RCC 7860 (cell line): ENCODE data around the gene NCF1.
"Not testable (repeated sequence)": the region's sequence is repeated elsewhere in the genome, so short reads cannot be mapped to it uniquely, and the experiment has no call there.

ENCODE experiments used
- DNase-seq: peaks from one replicate; pipeline ENCODE4 v3.0.0-alpha.2; 2015; ENCODE audit warnings: low spot score
- FAIRE-seq: peaks from 2 replicates; lab custom pipeline; 2012; peaks lifted over from hg19 to GRCh38; lab: Jason Lieb, UNC

The NCF1 gene

DNA sequence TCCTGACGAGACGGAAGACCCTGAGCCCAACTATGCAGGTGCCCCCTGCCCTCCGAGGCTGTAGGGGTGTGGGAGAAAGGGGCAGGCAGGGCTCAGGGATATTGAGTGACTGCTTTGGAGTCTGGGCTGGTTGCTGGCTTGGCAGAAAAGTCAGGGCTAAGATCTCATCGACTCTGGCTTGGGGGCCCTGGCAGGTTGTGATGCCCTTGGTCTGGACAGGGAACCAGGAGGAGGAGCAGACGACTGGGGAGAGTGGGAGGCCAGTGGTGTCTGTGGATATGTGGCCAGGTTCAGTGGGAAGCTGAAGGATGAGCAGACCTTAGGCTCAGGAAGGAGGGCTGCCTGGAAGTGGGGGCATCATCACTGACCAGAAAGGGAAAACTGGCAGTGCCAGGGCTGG lies 9.8 kb downstream of the NCF1 start:
- DNase-seq, FAIRE-seq: not testable (repeated sequence)

GRCh38 chr7:74788369-74789150 lies 14.7 kb downstream of the NCF1 start:
- DNase-seq (peak; percentile 87), FAIRE-seq (peak; percentile 85)

DNA sequence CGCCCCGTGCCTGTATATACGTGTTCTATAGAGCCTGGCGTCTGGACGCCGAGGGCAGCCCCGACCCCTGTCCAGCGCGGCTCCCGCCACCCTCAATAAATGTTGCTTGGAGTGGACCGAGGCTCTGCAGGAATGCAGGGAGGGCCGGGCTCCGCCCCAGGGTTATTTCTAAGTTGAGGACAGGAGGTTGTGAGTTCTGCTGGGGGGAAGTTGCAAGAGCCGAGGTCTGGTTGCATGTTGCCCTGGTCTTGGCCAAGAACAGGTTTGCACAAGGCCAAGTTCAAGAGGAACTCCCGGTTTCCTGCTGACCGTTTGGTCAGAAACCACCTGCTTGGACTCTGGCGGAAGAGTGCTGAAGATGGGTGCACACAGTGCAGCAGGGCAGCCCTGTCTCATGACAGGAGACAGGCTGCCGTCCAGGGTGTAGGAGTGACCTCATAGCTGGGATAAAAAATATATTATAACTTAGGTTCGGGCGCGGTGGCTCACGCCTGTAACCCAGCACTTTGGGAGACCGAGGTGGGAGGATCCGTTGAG lies 15.5 kb downstream of the NCF1 start:
- DNase-seq, FAIRE-seq: not testable (repeated sequence)

DNA sequence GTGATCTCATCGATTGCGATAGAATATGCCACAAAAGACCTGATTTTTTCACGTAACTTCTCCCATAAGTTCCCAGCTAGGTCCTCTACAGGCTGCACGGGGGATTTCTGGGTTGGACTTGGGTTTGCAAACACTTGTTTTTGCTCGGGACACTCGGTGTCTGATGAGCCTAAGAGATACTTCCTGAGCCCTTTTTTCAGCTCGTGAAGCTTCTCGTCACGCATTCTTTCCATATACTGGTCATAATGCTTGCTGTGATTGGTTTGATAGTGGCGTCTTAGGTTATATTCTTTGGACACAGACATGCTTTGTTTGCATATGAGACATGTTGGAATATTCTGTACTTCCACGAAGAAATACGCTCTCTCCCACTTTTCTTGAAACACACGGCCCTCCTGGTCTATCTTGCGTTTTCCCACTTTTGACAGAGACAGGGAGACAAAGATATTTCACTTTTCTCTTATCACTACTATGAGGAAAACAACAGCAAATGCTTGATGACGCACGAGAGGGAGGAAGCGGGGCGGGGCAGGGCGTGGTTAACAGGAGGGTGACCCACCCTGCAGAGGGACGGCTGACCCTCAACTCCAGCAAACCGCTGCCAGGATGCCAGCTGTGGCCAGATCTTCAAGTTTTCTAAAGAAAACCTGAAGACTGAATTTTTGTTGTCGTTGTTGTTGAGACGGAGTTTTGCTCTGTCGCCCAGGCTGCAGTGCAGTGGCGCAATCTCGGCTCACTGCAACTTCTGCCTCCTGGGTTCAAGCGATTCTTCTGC lies 24.2 kb downstream of the NCF1 start:
- DNase-seq, FAIRE-seq: not testable (repeated sequence)

- not testable (repeated sequence) for DNase-seq
These were observed 24.8 kb downstream of the NCF1 start for GRCh38 chr7:74798644-74799043.

GRCh38 chr7:74815882-74816281 lies 42.1 kb downstream of the NCF1 start:
- FAIRE-seq, DNase-seq: not testable (repeated sequence)

More at GRCh38 chr7:74798644-74799043, 24.8 kb downstream of the NCF1 start:
- peak; percentile 78 for FAIRE-seq

- not testable (repeated sequence) for DNase-seq
- FAIRE-seq: peak; percentile 99
These were observed 46.5 kb downstream of the NCF1 start for GRCh38 chr7:74820146-74820805.

DNA sequence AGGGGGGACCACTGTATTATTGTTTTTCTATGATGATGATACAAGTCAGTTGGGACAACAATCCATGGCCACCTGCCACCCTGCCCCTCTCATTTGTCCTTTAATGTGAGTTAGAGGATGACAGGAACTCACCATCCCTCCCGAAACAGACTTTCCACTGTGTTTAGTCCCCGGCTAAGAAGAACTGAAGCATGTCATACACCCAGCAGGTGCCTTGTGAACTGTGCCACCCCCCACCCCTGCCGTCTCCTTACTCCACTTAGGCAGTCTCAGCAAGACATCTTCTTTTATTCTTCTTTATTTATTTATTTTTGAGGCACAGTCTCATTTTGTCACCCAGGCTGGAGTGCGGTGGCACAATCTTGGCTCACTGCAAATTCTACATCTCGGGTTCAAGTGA lies 47.4 kb downstream of the NCF1 start:
- FAIRE-seq, DNase-seq: not testable (repeated sequence)

GRCh38 chr7:74829959-74830358 lies 56.1 kb downstream of the NCF1 start:
- not testable (repeated sequence) for FAIRE-seq, DNase-seq

DNA sequence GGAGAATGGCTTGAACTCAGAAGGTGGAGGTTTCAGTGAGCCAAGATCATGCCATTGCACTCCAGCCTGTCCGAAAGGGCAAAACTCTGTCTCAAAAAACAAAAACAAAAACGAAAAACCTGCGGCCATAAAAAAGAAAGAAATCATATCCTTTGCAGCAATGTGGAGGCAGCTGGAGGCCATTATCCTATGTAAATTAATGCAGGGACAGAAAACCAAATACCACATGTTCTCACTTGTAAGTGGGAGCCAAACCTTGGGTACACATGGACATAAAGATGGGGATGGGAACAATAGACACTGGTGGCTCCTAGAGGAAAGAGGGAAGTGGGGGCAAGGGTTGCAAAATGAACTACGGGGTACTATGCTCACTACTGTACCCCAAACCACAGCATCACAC lies 56.6 kb downstream of the NCF1 start:
- not testable (repeated sequence) for FAIRE-seq, DNase-seq
